K562 (cell line): ENCODE data around the gene SGK1. TPM values are rescaled to one million over a fixed set of nuclear protein-coding genes. Genes with fewer than 3 reads are reported as not detected.

ENCODE experiments used
- ATAC-seq: fragments of 200-7000 bp; cut with Tn5 transposase; 3 replicates; pipeline ENCODE4 v1.9.1; 2020; ENCODE audit warnings: moderate library complexity
- BruUV-seq: library from RNA; stranded (reverse); fragments of 400-500 nt; replicated peaks from 2 replicates; lab custom pipeline; 2021; lab: Mats Ljungman, UMichigan
- CTCF ChIA-PET: fragments of 300-600 bp; formaldehyde crosslinking; extraction: SDS; loops from one replicate; lab custom pipeline; 2021; ENCODE audit warnings: low intra/inter-chr PET ratio; lab: Yijun Ruan, JAX
- POLR2A ChIA-PET: fragments of 300-600, 350-650 bp; sonication (Branson Sonifier 250); formaldehyde crosslinking; extraction: SDS; loops from one replicate; lab custom pipeline; 2021; ENCODE audit warnings: antibody characterized with exemption, inconsistent platforms; lab: Yijun Ruan, JAX
- DNase-seq, 4 experiments: peaks; one replicate each; pipeline versions ENCODE4 v3.0.0 to v3.0.0-alpha.2; 2011 to 2018; ENCODE audit warnings: low spot score in 3 of 4, mixed read lengths in 3 of 4; ENCODE audit errors: extremely low read depth in 1 of 4
- FAIRE-seq: peaks from 2 replicates; lab custom pipeline; 2011; peaks lifted over from hg19 to GRCh38; lab: Jason Lieb, UNC
- H2AFZ ChIP-seq: 2 replicates; pipeline ENCODE4 v1.6.0; 2011; ENCODE audit warnings: low read depth, low read length, control low read depth, inconsistent platforms
- H3K27ac ChIP-seq: fragments of 200-600 bp; 3 replicates; pipeline ENCODE4 v1.8.0; 2011; ENCODE audit warnings: low read depth, mild to moderate bottlenecking, control low read depth, inconsistent platforms, low read length, moderate library complexity, mixed read lengths; ENCODE audit errors: extremely low read depth
- H3K27me3 ChIP-seq, 2 experiments: fragments of 300-600 bp in 1 of 2; 2 replicates in 1 of 2; 3 replicates in 1 of 2; pipeline versions ENCODE4 v1.6.0 to v1.8.0; 2011; ENCODE audit warnings: inconsistent platforms in 2 of 2, low read length in 2 of 2, mild to moderate bottlenecking in 1 of 2, mixed read lengths in 1 of 2, moderate library complexity in 1 of 2; ENCODE audit not compliant: control insufficient read depth in 2 of 2, insufficient read depth in 2 of 2
- H3K36me3 ChIP-seq: fragments of 300-600 bp; 3 replicates; pipeline ENCODE4 v1.8.0; 2011; ENCODE audit warnings: mild to moderate bottlenecking, low read length, inconsistent platforms; ENCODE audit not compliant: control insufficient read depth, insufficient read depth
- H3K4me1 ChIP-seq, 2 experiments: fragments of 200-600 bp in 1 of 2; replicated peaks in 1 of 2; 2 replicates in 1 of 2; 3 replicates in 1 of 2; pipeline versions ENCODE4 v1.5.1 to v1.8.0; 2011; ENCODE audit warnings: inconsistent platforms in 2 of 2, low read length in 2 of 2, mild to moderate bottlenecking in 1 of 2, mixed read lengths in 1 of 2, moderate library complexity in 1 of 2; ENCODE audit not compliant: control insufficient read depth in 2 of 2, insufficient read depth in 2 of 2
- H3K4me2 ChIP-seq: 2 replicates; pipeline ENCODE4 v1.6.1; 2011; ENCODE audit warnings: low read length, control low read depth, inconsistent platforms, mixed read lengths; ENCODE audit not compliant: insufficient read depth
- H3K4me3 ChIP-seq: fragments of 200-600 bp; sonication (generic), shearing (Covaris generic); 2 replicates; pipeline ENCODE4 v1.5.1; 2016; ENCODE audit warnings: control low read depth, inconsistent platforms
- H3K79me2 ChIP-seq: fragments of 200-600 bp; 3 replicates; pipeline ENCODE4 v1.8.0; 2011; ENCODE audit warnings: low read length, inconsistent platforms; ENCODE audit not compliant: control insufficient read depth, insufficient read depth
- H3K9ac ChIP-seq, 2 experiments: 2 replicates each; pipeline versions ENCODE4 v1.6.0 to v1.6.1; 2011; ENCODE audit warnings: low read depth in 2 of 2, low read length in 2 of 2, control low read depth in 1 of 2, inconsistent platforms in 1 of 2, mild to moderate bottlenecking in 1 of 2, mixed read lengths in 1 of 2; ENCODE audit not compliant: insufficient read depth in 1 of 2
- H3K9me1 ChIP-seq: one replicate; pipeline ENCODE4 v1.6.0; 2011; ENCODE audit warnings: inconsistent platforms, mild to moderate bottlenecking, low read length, moderate library complexity; ENCODE audit not compliant: control insufficient read depth, insufficient read depth
- H3K9me3 ChIP-seq: replicated peaks from 2 replicates; pipeline ENCODE4 v1.5.1; 2011; ENCODE audit warnings: low read depth, low read length, inconsistent platforms; ENCODE audit not compliant: control insufficient read depth, insufficient read depth
- H4K20me1 ChIP-seq: replicated peaks from 2 replicates; pipeline ENCODE4 v1.6.1; 2011; ENCODE audit warnings: low read length, inconsistent platforms, mixed read lengths; ENCODE audit not compliant: control insufficient read depth, insufficient read depth
- MEIS2 ChIP-seq: fragments of 450-650 bp; IDR thresholded peaks from 2 replicates; pipeline ENCODE4 v1.6.1; 2014; ENCODE audit warnings: mild to moderate bottlenecking; ENCODE audit not compliant: partially characterized antibody
- SNIP1 ChIP-seq: fragments of 450-650 bp; IDR thresholded peaks from 2 replicates; pipeline ENCODE4 v1.7.1; 2017; ENCODE audit warnings: low read depth, mild to moderate bottlenecking
- TGIF2 ChIP-seq: sonication (generic); formaldehyde crosslinking; IDR thresholded peaks from 2 replicates; pipeline ENCODE4 v1.8.1; 2022; ENCODE audit warnings: mild to moderate bottlenecking, missing genetic modification reagents, moderate library complexity
- WGBS: fragments of 100-300 bp; shearing (Covaris generic); methylation state at CpG from one replicate; pipeline ENCODE4 v1.1.6; 2016; ENCODE audit warnings: low coverage, mixed read lengths; ENCODE audit not compliant: insufficient coverage; ENCODE audit errors: missing lambda C conversion rate; 5-methylcytosine and 5-hydroxymethylcytosine counted together
- in situ Hi-C: fragments of 300-500 bp; cut with MboI; formaldehyde crosslinking; loops from 4 replicates; pipeline ENCODE4 v1.15.0; 2018; ENCODE audit warnings: inconsistent platforms, mixed read lengths
- intact Hi-C: fragments of 100-400 bp; cut with micrococcal nuclease; formaldehyde crosslinking; loops from 2 replicates; pipeline ENCODE4 v1.14.2; 2022
- polyA plus RNA-seq, 8 experiments: library from polyadenylated mRNA; depleted of rRNA in 4 of 8; stranded (reverse) in 5 of 8; unstranded in 3 of 8; fragments of >200 nt; fragmentation: Nextera tagmentation in 2 of 8; fragmentation: Illumina TruSeq in 1 of 8; extraction: Ambion mirVana in 2 of 8; extraction: Trizol in 1 of 8; gene quantifications; 2 replicates each; pipeline versions ENCODE4 v1.2.1 to v1.2.3, GENCODE V29; 2011 to 2014; ENCODE audit warnings: inconsistent platforms in 1 of 8, missing spikeins in 1 of 8
- total RNA-seq, 7 experiments: library from RNA; depleted of rRNA in 6 of 7; stranded (reverse); fragments of >200 nt in 6 of 7; fragmentation: Illumina TruSeq in 2 of 7; extraction: Trizol in 2 of 7; gene quantifications; 2 replicates each; pipeline versions ENCODE4 v1.2.1 to v1.2.3, GENCODE V29; 2011 to 2021; ENCODE audit warnings: low replicate concordance in 1 of 7

The SGK1 gene
- total and polyA plus RNA-seq, 9 of the 15 experiments (the other 6 are each of a cell fraction or from before 2014, with no cell fraction given): 3.5 to 7.2 (median 3.9) TPM

DNA sequence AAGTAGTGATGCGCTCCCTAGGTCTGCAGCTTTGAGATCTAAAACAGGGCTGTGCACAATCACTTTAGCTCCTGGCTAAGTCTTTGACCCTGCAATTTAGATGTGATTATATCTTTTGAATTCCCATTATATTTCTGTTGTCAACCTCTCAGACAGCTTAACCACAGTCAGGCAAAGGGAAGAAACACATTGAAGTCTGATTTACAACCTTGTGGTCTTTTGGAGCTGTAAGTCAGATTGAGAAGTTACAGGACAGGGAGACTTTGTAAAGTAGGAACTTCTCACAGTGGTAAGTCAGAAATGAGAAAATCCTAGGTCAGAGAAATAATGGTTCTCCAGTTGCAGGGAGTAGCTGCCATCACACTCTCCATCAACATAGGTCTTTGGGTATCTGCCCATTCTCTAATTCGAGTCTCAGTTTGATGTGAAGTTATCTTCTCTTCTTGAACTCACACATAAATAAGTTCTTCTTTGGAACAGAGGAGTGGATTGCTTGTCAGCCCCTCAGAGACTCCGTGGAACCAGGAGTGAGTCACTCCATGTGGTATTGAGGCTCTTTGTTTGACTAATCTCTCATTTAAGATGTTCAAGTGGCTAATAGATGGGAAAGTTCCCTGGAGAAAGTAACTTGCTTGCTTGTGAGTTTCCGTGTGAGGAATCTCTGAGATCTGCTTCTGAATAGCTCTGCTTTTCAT is 35.0 kb upstream of the SGK1 start:
- ChIA-PET POLR2A (interaction anchor here (1.0 to 2.3 kb wide), 4 partner anchors 10 to 20 kb away, joined by 3 to 7 read pairs (median 6); no protein-coding TSS in a partner anchor), CTCF (interaction anchor here (0.6 kb wide), 1 partner anchor 848 kb away, joined by 3 read pairs; no protein-coding TSS in a partner anchor)
- no peak for TF ChIP-seq TGIF2 (CRISPR knock-in tag)
- TF ChIP-seq MEIS2: peak; percentile 76
- no peak for TF ChIP-seq SNIP1
- H3K4me2 ChIP-seq: no peak overlapping the region
- no peaks in the 10 kb centered on the region for H3K36me3 ChIP-seq
- no TSS peak for BruUV-seq
- no peak overlapping the region for H3K27ac ChIP-seq
- intact Hi-C loops: loop anchor here (10.0 kb wide), 1 partner anchor 292 kb away; no protein-coding TSS in a partner anchor
- H3K79me2 ChIP-seq: no peaks in the 10 kb centered on the region
- WGBS: 37% methylated on average over 4 of the region's 4 CpGs
- ATAC-seq (no peak), FAIRE-seq (no peak), DNase-seq (no peak)
- no peak overlapping the region for H3K4me3 ChIP-seq
- 0 out of 2 replicates have a peak overlapping the region, but pooled peaks have one; percentile 33 for H2AFZ ChIP-seq
- no peaks in the 10 kb centered on the region for H3K27me3 ChIP-seq
- in situ Hi-C loops: no loop called here
- no peaks in the 10 kb centered on the region for H4K20me1 ChIP-seq
- H3K9me3 ChIP-seq: no peaks in the 10 kb centered on the region
- no peaks in the 10 kb centered on the region; a peak in 1 of 5 replicates for H3K4me1 ChIP-seq
- no peak overlapping the region for H3K9ac ChIP-seq
- H3K9me1 ChIP-seq: no peaks in the 10 kb centered on the region
